GM19099 (cell line): ENCODE results near the gene KCNQ4.

ENCODE experiments used
- POLR2A ChIP-seq: IDR thresholded peaks from 3 replicates; pipeline ENCODE4 v1.6.1; 2011; ENCODE audit warnings: low read depth; ENCODE audit not compliant: insufficient read length; ENCODE audit errors: extremely low read depth

KCNQ4 gene

GRCh38 chr1:40879482-40880175, 96.0 kb downstream of the KCNQ4 start:
- no peak for TF ChIP-seq POLR2A

GRCh38 chr1:40880813-40881549, 97.4 kb downstream of the KCNQ4 start:
- TF ChIP-seq POLR2A: no peak

GRCh38 chr1:40884055-40884795, 100.6 kb downstream of the KCNQ4 start:
- no peak for TF ChIP-seq POLR2A

GRCh38 chr1:40886318-40887011, 102.9 kb downstream of the KCNQ4 start:
- TF ChIP-seq POLR2A: no peak

- TF ChIP-seq POLR2A: no peak
These were observed 103.4 kb downstream of the KCNQ4 start for GRCh38 chr1:40887012-40887378.

- TF ChIP-seq POLR2A: no peak
These were observed 104.1 kb downstream of the KCNQ4 start for GRCh38 chr1:40887652-40888051.
